Caco-2 (cell line): ENCODE measurements around the gene GLT8D2. TPM values are rescaled to one million over a fixed set of nuclear protein-coding genes. Genes with fewer than 3 reads are reported as not detected.

Experiments
- BruUV-seq: library from RNA; stranded (reverse); fragments of 400-500 nt; replicated peaks from 2 replicates; lab custom pipeline; 2021; lab: Mats Ljungman, UMichigan
- CTCF ChIA-PET: fragments of 300-600 bp; sonication (Branson Sonifier 250); formaldehyde crosslinking; loops from one replicate; lab custom pipeline; 2022; ENCODE audit warnings: antibody characterized with exemption; lab: Charles Lee
- POLR2A ChIA-PET: fragments of 300-600 bp; sonication (Branson Sonifier 250); formaldehyde crosslinking; loops from one replicate; lab custom pipeline; 2022; ENCODE audit warnings: antibody characterized with exemption; lab: Charles Lee
- DNase-seq, 2 experiments: peaks; one replicate each; pipeline versions ENCODE4 v3.0.0 to v3.0.0-alpha.2; 2020 to 2022
- H3K27me3 ChIP-seq: replicated peaks from 2 replicates; pipeline ENCODE4 v1.6.0; 2011; ENCODE audit warnings: low read length; ENCODE audit not compliant: control insufficient read depth, insufficient read depth
- H3K36me3 ChIP-seq: 2 replicates; pipeline ENCODE4 v1.5.1; 2011; ENCODE audit warnings: low read length; ENCODE audit not compliant: control insufficient read depth, insufficient read depth
- H3K4me1 ChIP-seq: fragments of 250-450 bp; sonication (Bioruptor Pico); 2 replicates; pipeline ENCODE4 v1.5.1; 2020; ENCODE audit warnings: mild to moderate bottlenecking
- H3K4me3 ChIP-seq: 2 replicates; pipeline ENCODE4 v1.5.1; 2011; ENCODE audit warnings: low read depth, mild to moderate bottlenecking, control low read depth, low read length
- H3K9me3 ChIP-seq: fragments of 250-450 bp; sonication (Bioruptor Pico); 2 replicates; pipeline ENCODE4 v1.5.1; 2020; ENCODE audit warnings: mild to moderate bottlenecking, moderate library complexity
- H3K27ac Mint-ChIP-seq: one replicate; pipeline ENCODE4 v1.8.0; 2022; ENCODE audit warnings: mixed read lengths; ENCODE audit not compliant: unreplicated experiment
- H3K27me3 Mint-ChIP-seq: one replicate; pipeline ENCODE4 v1.8.0; 2022; ENCODE audit warnings: mixed read lengths; ENCODE audit not compliant: insufficient read depth, unreplicated experiment
- H3K36me3 Mint-ChIP-seq: one replicate; pipeline ENCODE4 v1.8.0; 2022; ENCODE audit warnings: mild to moderate bottlenecking, mixed read lengths; ENCODE audit not compliant: insufficient read depth, unreplicated experiment
- H3K4me1 Mint-ChIP-seq: one replicate; pipeline ENCODE4 v1.8.0; 2022; ENCODE audit warnings: low read depth, mixed read lengths; ENCODE audit not compliant: unreplicated experiment
- H3K4me3 Mint-ChIP-seq: one replicate; pipeline ENCODE4 v1.8.0; 2022; ENCODE audit warnings: mild to moderate bottlenecking, moderate library complexity, mixed read lengths; ENCODE audit not compliant: unreplicated experiment
- H3K9me3 Mint-ChIP-seq: one replicate; pipeline ENCODE4 v1.8.0; 2022; ENCODE audit warnings: mixed read lengths; ENCODE audit not compliant: unreplicated experiment
- intact Hi-C: fragments of 100-400 bp; cut with micrococcal nuclease; formaldehyde crosslinking; loops from one replicate; pipeline ENCODE4 v1.10.0; 2022; ENCODE audit not compliant: unreplicated experiment
- total RNA-seq: library from RNA; stranded (reverse); gene quantifications from 2 replicates; pipeline ENCODE4 v1.2.3, GENCODE V29; 2022
- TF ChIP-seq, protein P1 (sequence below), 2 experiments: fragments of 200-600 bp in 1 of 2; IDR thresholded peaks; 1 replicate in 1 of 2; 2 replicates in 1 of 2; pipeline versions ENCODE4 v1.5.1 to v1.8.0; 2011 to 2022; ENCODE audit warnings: antibody characterized with exemption in 1 of 2, control low read depth in 1 of 2, inconsistent platforms in 1 of 2, low read depth in 1 of 2, low read length in 1 of 2, mild to moderate bottlenecking in 1 of 2, moderate library complexity in 1 of 2; ENCODE audit not compliant: insufficient read depth in 1 of 2, severe bottlenecking in 1 of 2, unreplicated experiment in 1 of 2

Gene GLT8D2
- total RNA-seq, 1 experiment from 2014 or later: not detected

DNA sequence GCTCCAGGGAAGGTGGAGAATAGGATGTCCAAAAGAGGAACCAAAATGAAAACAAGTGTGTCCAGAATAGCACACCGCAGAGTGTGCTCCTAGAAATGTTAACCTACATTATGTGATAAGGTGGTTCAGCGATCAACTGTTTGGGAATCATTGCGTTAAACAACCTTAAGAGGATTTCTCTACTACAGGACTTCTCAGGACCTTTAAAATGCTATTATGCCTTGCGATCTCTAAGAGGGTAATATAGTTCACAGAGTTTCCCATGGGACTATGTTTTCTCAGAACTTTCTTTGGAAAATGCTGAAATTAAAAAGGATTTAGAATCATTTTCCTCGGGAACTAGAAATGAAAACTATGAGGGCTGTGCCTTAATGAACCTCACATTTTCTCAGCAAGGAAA is 1.8 kb downstream of the GLT8D2 start:
- CTCF ChIA-PET: no interaction called here

DNA sequence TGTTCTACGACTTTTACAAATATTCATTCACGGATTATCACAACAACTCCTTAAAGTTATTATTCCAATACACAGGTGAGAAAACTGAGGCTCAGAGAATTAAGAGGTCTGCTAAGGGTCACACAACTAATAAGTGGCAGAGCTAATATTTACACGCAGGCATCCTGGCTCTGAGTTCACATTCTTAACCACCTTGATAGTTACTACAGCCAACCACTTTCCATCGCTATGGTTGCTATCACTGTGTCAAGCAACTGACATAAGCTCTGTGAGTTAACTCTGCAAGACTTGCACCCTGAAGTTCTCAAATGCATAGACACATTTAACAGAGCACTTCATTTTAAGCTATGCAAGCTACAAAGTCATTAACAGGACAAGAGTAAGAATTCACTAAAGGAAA is 3.7 kb downstream of the GLT8D2 start:
- TF ChIP-seq, protein P1, sequence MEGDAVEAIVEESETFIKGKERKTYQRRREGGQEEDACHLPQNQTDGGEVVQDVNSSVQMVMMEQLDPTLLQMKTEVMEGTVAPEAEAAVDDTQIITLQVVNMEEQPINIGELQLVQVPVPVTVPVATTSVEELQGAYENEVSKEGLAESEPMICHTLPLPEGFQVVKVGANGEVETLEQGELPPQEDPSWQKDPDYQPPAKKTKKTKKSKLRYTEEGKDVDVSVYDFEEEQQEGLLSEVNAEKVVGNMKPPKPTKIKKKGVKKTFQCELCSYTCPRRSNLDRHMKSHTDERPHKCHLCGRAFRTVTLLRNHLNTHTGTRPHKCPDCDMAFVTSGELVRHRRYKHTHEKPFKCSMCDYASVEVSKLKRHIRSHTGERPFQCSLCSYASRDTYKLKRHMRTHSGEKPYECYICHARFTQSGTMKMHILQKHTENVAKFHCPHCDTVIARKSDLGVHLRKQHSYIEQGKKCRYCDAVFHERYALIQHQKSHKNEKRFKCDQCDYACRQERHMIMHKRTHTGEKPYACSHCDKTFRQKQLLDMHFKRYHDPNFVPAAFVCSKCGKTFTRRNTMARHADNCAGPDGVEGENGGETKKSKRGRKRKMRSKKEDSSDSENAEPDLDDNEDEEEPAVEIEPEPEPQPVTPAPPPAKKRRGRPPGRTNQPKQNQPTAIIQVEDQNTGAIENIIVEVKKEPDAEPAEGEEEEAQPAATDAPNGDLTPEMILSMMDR (IDR thresholded peaks at IDR 0.05; ENCODE audit: insufficient read depth in 1 of 2, low read depth in 1 of 2, low read length in 1 of 2, severe bottlenecking in 1 of 2, unreplicated experiment in 1 of 2): no peak
- no peaks in the 10 kb centered on the region for H3K27me3 ChIP-seq
- Mint-ChIP-seq H3K9me3 (no peaks in the 10 kb centered on the region), H3K27ac (no peak overlapping the region), H3K36me3 (no peaks in the 10 kb centered on the region), H3K4me3 (no peak overlapping the region), H3K27me3 (peaks cover 7% of the 10 kb centered on the region), H3K4me1 (no peaks in the 10 kb centered on the region)
- no peaks in the 10 kb centered on the region for H3K4me1 ChIP-seq
- no peak overlapping the region for H3K4me3 ChIP-seq
- no TSS peak for BruUV-seq
- POLR2A ChIA-PET: no interaction called here
- CTCF ChIA-PET: no interaction called here
- no peaks in the 10 kb centered on the region for H3K36me3 ChIP-seq
- DNase-seq: no peak
- no peaks in the 10 kb centered on the region for H3K9me3 ChIP-seq
- intact Hi-C loops: no loop called here

More for the DNA sequence above, 1.8 kb downstream of the GLT8D2 start:
- no peak for DNase-seq
- H3K27me3 Mint-ChIP-seq: peaks cover 10% of the 10 kb centered on the region
- intact Hi-C loops: no loop called here
- no peak overlapping the region for H3K27ac Mint-ChIP-seq
- H3K27me3 ChIP-seq: no peaks in the 10 kb centered on the region
- TF ChIP-seq, protein P1 (IDR thresholded peaks at IDR 0.05; ENCODE audit: insufficient read depth in 1 of 2, low read depth in 1 of 2, low read length in 1 of 2, severe bottlenecking in 1 of 2, unreplicated experiment in 1 of 2): no peak
- BruUV-seq: no TSS peak
- no peak overlapping the region for H3K4me3 ChIP-seq
- H3K9me3 ChIP-seq: no peaks in the 10 kb centered on the region
- H3K9me3 Mint-ChIP-seq: no peaks in the 10 kb centered on the region
- H3K4me1 Mint-ChIP-seq: no peaks in the 10 kb centered on the region
- H3K36me3 ChIP-seq: no peaks in the 10 kb centered on the region
- POLR2A ChIA-PET: no interaction called here
- H3K36me3 Mint-ChIP-seq: no peaks in the 10 kb centered on the region
- no peak overlapping the region for H3K4me3 Mint-ChIP-seq
- H3K4me1 ChIP-seq: no peaks in the 10 kb centered on the region

DNA sequence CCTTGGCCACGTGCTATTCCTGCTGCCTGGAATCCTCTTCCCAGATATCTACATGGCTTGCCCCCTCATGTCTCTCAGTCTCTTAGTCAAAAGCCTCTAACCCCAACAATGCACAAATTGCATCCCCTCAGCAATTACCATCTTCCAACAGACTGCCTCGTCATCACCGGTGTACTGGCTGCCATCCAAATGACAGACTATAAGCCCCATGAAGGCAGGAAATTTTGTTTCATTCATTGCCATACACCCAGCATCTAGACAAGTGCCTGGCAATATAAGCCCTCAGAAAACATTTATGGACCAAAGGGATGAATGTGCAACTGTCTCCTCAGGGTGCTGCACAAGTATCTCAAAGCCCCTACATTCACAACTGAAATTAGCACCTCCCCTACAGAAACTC is 5.8 kb downstream of the GLT8D2 start:
- no peaks in the 10 kb centered on the region for H3K36me3 ChIP-seq
- CTCF ChIA-PET: no interaction called here
- no peak overlapping the region for H3K4me3 ChIP-seq
- H3K27ac Mint-ChIP-seq: no peak overlapping the region
- TF ChIP-seq, protein P1 (IDR thresholded peaks at IDR 0.05; ENCODE audit: insufficient read depth in 1 of 2, low read depth in 1 of 2, low read length in 1 of 2, severe bottlenecking in 1 of 2, unreplicated experiment in 1 of 2): no peak
- BruUV-seq: no TSS peak
- H3K9me3 Mint-ChIP-seq: no peaks in the 10 kb centered on the region
- POLR2A ChIA-PET: no interaction called here
- H3K27me3 Mint-ChIP-seq: peaks cover 7% of the 10 kb centered on the region
- no peaks in the 10 kb centered on the region for H3K4me1 Mint-ChIP-seq
- no peaks in the 10 kb centered on the region for H3K36me3 Mint-ChIP-seq
- H3K4me3 Mint-ChIP-seq: no peak overlapping the region
- intact Hi-C loops: no loop called here
- H3K4me1 ChIP-seq: no peaks in the 10 kb centered on the region
- no peaks in the 10 kb centered on the region for H3K27me3 ChIP-seq
- no peak for DNase-seq
- H3K9me3 ChIP-seq: no peaks in the 10 kb centered on the region
